GM12878 (cell line): ENCODE data around the gene POLD4. TPM values are rescaled to one million over a fixed set of nuclear protein-coding genes. Genes with fewer than 3 reads are reported as not detected.

Source experiments
- ASH2L ChIP-seq: fragments of 300-600, 200-600 bp; sonication (generic); IDR thresholded peaks from 2 replicates; pipeline ENCODE4 v1.6.1; 2017; ENCODE audit warnings: low read depth, mild to moderate bottlenecking, borderline replicate concordance
- ATF7 ChIP-seq: fragments of 450-650 bp; IDR thresholded peaks from 2 replicates; pipeline ENCODE4 v1.6.1; 2016; ENCODE audit warnings: low read depth, mild to moderate bottlenecking
- CBFB ChIP-seq: IDR thresholded peaks from 2 replicates; pipeline ENCODE4 v1.6.1; 2016; ENCODE audit warnings: antibody characterized with exemption, low read depth
- CREB1 ChIP-seq: IDR thresholded peaks from 2 replicates; pipeline ENCODE4 v1.6.1; 2012; ENCODE audit warnings: low read depth, mild to moderate bottlenecking, inconsistent platforms
- E2F4 ChIP-seq: IDR thresholded peaks from 2 replicates; pipeline ENCODE4 v1.6.1; 2012; ENCODE audit warnings: low read depth, low read length, improper control_type of control experiment
- EGR1 ChIP-seq, 2 experiments: IDR thresholded peaks; 1 replicate in 1 of 2; 2 replicates in 1 of 2; pipeline ENCODE4 v1.6.1; 2011 to 2012; ENCODE audit warnings: low read depth in 2 of 2, low read length in 2 of 2, borderline replicate concordance in 1 of 2, mild to moderate bottlenecking in 1 of 2, moderate library complexity in 1 of 2
- FOXM1 ChIP-seq: IDR thresholded peaks from 2 replicates; pipeline ENCODE4 v1.6.1; 2012; ENCODE audit warnings: low read depth, mild to moderate bottlenecking, inconsistent platforms, low read length, moderate library complexity
- GATAD2B ChIP-seq: fragments of 450-650 bp; conservative IDR thresholded peaks from 2 replicates; pipeline ENCODE4 v1.6.1; 2017; ENCODE audit warnings: low read depth, mild to moderate bottlenecking, moderate library complexity
- MTA2 ChIP-seq: fragments of 450-650 bp; IDR thresholded peaks from 2 replicates; pipeline ENCODE4 v1.6.1; 2016; ENCODE audit warnings: low read depth, mild to moderate bottlenecking, moderate library complexity
- MYB ChIP-seq: fragments of 150-350 bp; IDR thresholded peaks from 2 replicates; pipeline ENCODE4 v1.6.1; 2014; ENCODE audit warnings: mild to moderate bottlenecking, low read depth, low read length, borderline replicate concordance
- NRF1 ChIP-seq: conservative IDR thresholded peaks from 2 replicates; pipeline ENCODE4 v1.6.1; 2011; ENCODE audit warnings: mild to moderate bottlenecking, low read depth, low read length, improper control_type of control experiment
- RB1 ChIP-seq: fragments of 450-650 bp; formaldehyde crosslinking; IDR thresholded peaks from 2 replicates; pipeline ENCODE4 v1.6.1; 2017; ENCODE audit warnings: mild to moderate bottlenecking, borderline replicate concordance
- SIN3A ChIP-seq: IDR thresholded peaks from 2 replicates; pipeline ENCODE4 v1.6.1; 2012; ENCODE audit warnings: low read depth, low read length, improper control_type of control experiment
- SKIL ChIP-seq: fragments of 450-650 bp; IDR thresholded peaks from 2 replicates; pipeline ENCODE4 v1.6.1; 2017; ENCODE audit warnings: mild to moderate bottlenecking, low read depth, inconsistent platforms; ENCODE audit not compliant: poor library complexity, severe bottlenecking
- SREBF1 ChIP-seq: IDR thresholded peaks from 2 replicates; pipeline ENCODE4 v1.6.1; 2012; ENCODE audit warnings: mild to moderate bottlenecking, low read length
- SREBF2 ChIP-seq: IDR thresholded peaks from 2 replicates; pipeline ENCODE4 v1.6.1; 2012; ENCODE audit warnings: mild to moderate bottlenecking, low read length
- STAT3 ChIP-seq: IDR thresholded peaks from 2 replicates; pipeline ENCODE4 v1.6.1; 2011; ENCODE audit warnings: low read depth, low read length, improper control_type of control experiment
- ZBTB40 ChIP-seq: fragments of 450-650 bp; IDR thresholded peaks from 2 replicates; pipeline ENCODE4 v1.6.1; 2016; ENCODE audit warnings: mild to moderate bottlenecking, moderate library complexity, borderline replicate concordance
- ZNF592 ChIP-seq: fragments of 450-650 bp; IDR thresholded peaks from 2 replicates; pipeline ENCODE4 v1.6.1; 2017; ENCODE audit warnings: mild to moderate bottlenecking, moderate library complexity
- polyA plus RNA-seq, 11 experiments: library from polyadenylated mRNA; depleted of rRNA in 4 of 11; unstranded in 6 of 11; stranded (reverse) in 5 of 11; fragments of >200 nt; fragmentation: Nextera tagmentation in 4 of 11; fragmentation: Illumina TruSeq in 1 of 11; extraction: Ambion mirVana in 4 of 11; extraction: Trizol in 1 of 11; gene quantifications; 1 replicate in 1 of 11; 2 replicates in 10 of 11; pipeline versions ENCODE4 v1.2.1 to v1.2.3, GENCODE V29; 2011 to 2016; ENCODE audit warnings: inconsistent platforms in 2 of 11, missing spikeins in 2 of 11, low read depth in 1 of 11
- total RNA-seq, 4 experiments: library from RNA; depleted of rRNA in 3 of 4; stranded (reverse); fragments of >200 nt in 3 of 4; fragmentation: Illumina TruSeq in 1 of 4; extraction: Trizol in 1 of 4; gene quantifications; 2 replicates each; pipeline versions ENCODE4 v1.2.1 to v1.2.3, GENCODE V29; 2013 to 2021

The POLD4 gene
- total and polyA plus RNA-seq, 10 of the 15 experiments (the other 5 are each of a cell fraction or from before 2014, with no cell fraction given) = 8.1 to 176 (median 88.1) TPM

- peak; percentile 83 for TF ChIP-seq ZNF592
- no peak for TF ChIP-seq SREBF2
- peak in 1 of 2 experiments; percentile 55; a peak in 1 of 3 replicates for TF ChIP-seq EGR1 (IDR thresholded peaks at IDR 0.05; ENCODE audit: borderline replicate concordance in 1 of 2, low read depth in 2 of 2, low read length in 2 of 2)
- peak; percentile 99 for TF ChIP-seq GATAD2B
- TF ChIP-seq STAT3 = no peak
- TF ChIP-seq SKIL = no peak
- no peak for TF ChIP-seq E2F4
- TF ChIP-seq MYB = no peak
- no peak for TF ChIP-seq NRF1
- TF ChIP-seq MTA2 = no peak
- TF ChIP-seq RB1 = peak; percentile 83; the same call in 1 of the 2 replicates
- no peak for TF ChIP-seq ZBTB40
- no peak for TF ChIP-seq ASH2L
- peak; percentile 49; the same call in 1 of the 2 replicates for TF ChIP-seq SIN3A
- no peak for TF ChIP-seq ATF7
- no peak for TF ChIP-seq FOXM1
- no peak for TF ChIP-seq CREB1
- TF ChIP-seq SREBF1 = no peak
- TF ChIP-seq CBFB = no peak; the same call in 1 of the 2 replicates
These were observed 48.3 kb upstream of the POLD4 start, which contains the start of gene PPP1CA (continued) for GRCh38 chr11:67401495-67402191.
